Epithelial cell of prostate (primary cell): Measurements from ENCODE around the gene PSMB1.
"Not testable (repeated sequence)": the region's sequence is repeated elsewhere in the genome, so short reads cannot be mapped to it uniquely, and the experiment has no call there.

Experiments used
- DNase-seq: peaks from one replicate; pipeline ENCODE4 v3.0.0-alpha.2; 2011; ENCODE audit warnings: low read depth, low spot score
- H3K27ac ChIP-seq: fragments of 450-650 bp; 2 replicates; pipeline ENCODE4 v1.5.1; 2017; ENCODE audit warnings: mild to moderate bottlenecking

The PSMB1 gene

GRCh38 chr6:170506446-170506845 is 46.7 kb downstream of the PSMB1 start:
- no peak for DNase-seq
- H3K27ac ChIP-seq: no peak overlapping the region

DNA sequence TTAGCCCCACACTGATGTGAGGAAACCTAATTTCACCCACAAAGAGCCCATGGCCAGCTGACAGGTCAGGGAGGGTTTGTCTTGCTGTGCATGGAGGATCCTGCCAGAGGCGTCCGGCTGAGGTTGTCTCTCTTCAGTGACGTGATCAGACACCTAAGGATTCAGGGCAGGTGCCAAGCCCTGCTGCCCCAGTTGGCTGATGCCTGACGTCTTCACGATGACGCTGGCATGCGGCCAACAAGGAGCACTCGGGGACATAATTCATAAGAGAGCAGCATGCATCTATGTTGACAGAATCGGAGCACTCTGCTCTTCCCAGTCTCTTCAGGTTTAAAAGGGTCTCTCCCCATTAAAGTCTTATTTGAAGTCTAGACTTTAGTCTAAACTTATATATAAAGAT is 47.8 kb downstream of the PSMB1 start:
- H3K27ac ChIP-seq: no peak overlapping the region
- no peak for DNase-seq

- no peak overlapping the region for H3K27ac ChIP-seq
- no peak for DNase-seq
Observed at GRCh38 chr6:170504479-170504878, 48.6 kb downstream of the PSMB1 start.

- no peak overlapping the region for H3K27ac ChIP-seq
- no peak for DNase-seq
Observed at GRCh38 chr6:170503414-170503761, 49.7 kb downstream of the PSMB1 start.

GRCh38 chr6:170502733-170503413 is 50.2 kb downstream of the PSMB1 start:
- not testable (repeated sequence) for DNase-seq, H3K27ac ChIP-seq

DNA sequence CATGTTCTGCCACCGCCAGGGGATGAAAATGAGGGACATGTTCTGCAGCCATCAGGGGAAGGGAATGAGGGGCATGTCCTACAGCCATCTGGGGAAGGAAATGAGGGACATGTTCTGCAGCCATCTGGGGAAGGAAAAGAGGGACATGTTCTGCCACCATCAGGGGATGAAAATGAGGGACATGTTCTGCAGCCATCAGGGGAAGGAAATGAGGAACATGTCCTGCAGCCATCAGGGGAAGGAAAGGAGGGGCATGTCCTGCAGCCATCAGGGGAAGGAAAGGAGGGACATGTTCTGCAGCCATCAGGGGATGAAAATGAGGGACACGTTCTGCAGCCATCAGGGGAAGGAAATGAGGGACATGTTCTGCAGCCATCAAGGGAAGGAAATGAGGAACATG is 50.8 kb downstream of the PSMB1 start:
- not testable (repeated sequence) for H3K27ac ChIP-seq, DNase-seq

GRCh38 chr6:170500955-170501590 is 52.0 kb downstream of the PSMB1 start:
- H3K27ac ChIP-seq: no peak overlapping the region
- DNase-seq: no peak

GRCh38 chr6:170497841-170498301 is 55.2 kb downstream of the PSMB1 start:
- no peak for DNase-seq
- no peak overlapping the region for H3K27ac ChIP-seq

DNA sequence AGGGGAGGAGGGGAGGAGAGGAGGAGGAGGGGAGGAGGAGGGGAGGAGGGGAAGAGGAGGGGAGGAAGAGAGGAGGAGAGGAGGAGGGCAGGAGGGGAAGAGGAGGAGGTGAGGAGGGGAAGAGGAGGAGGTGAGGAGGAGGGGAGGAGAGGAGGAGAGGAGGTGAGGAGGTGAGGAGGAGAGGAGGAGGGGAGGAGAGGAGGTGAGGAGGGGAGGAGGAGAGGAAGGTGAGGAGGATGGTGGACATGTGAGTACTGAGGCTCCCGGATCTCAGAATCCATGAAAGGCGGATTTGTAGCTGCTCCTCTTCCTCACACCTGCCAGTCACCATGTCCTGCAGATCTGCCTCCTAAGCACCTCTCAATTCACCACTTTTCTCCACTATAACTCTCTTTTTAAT is 59.8 kb downstream of the PSMB1 start:
- no peak for DNase-seq
- H3K27ac ChIP-seq: no peak overlapping the region

GRCh38 chr6:170490259-170490658 is 62.8 kb downstream of the PSMB1 start:
- DNase-seq: no peak
- H3K27ac ChIP-seq: no peak overlapping the region

GRCh38 chr6:170489836-170490235 is 63.3 kb downstream of the PSMB1 start:
- no peak for DNase-seq
- H3K27ac ChIP-seq: no peak overlapping the region

GRCh38 chr6:170487707-170488329 is 65.3 kb downstream of the PSMB1 start:
- no peak overlapping the region for H3K27ac ChIP-seq
- no peak for DNase-seq

DNA sequence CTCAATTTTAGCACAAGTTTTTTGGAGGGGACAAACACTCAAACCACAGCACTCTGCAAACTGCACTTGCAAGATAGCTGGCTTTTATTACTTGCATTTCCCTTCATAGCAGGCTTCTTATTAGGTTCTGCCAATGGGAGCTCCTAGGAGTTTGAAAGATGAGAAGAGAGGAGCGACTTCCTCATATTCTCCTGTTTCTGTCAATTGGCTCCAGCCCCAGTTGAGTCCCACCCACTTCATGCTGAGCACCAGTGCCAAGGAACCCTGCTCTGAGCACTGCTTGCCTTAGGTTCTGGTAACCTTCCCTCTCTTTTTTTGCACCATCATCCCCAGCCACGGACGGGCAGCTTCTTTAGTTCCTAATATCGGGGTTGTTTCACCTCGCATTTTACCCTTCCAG is 67.9 kb downstream of the PSMB1 start:
- H3K27ac ChIP-seq: no peak overlapping the region

More for the DNA sequence above, 67.9 kb downstream of the PSMB1 start:
- no peak for DNase-seq
